CD4-positive, alpha-beta T cell treated with Interleukin-4 for 1 hour (primary cell): ENCODE data around the gene TRIM71.
"Not testable (repeated sequence)": the region's sequence is repeated elsewhere in the genome, so short reads cannot be mapped to it uniquely, and the experiment has no call there.

Experiments
- DNase-seq, 2 donors: peaks; one replicate each; pipeline ENCODE4 v3.0.0-alpha.2; 2020 to 2022

TRIM71 gene

DNA sequence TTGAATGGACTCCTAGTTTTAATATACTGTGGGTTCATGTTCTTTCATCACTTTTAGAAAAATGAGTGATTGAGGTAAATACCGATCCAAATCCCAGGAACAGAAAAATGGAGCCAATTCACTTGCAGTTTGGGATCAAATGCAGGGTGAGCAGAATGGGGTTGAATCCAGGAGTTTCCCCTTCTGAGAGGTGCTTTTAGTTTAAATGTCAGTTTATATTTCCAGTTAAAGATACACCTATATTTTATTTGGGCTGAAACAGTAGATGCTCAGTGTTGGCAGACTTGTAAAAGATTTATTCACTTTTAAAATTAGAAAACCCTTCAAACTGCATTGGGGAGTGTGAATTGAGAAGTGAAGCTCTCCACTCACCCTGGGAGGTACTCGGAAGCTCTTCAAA, 2.6 kb downstream of the TRIM71 start:
- no peak for DNase-seq

DNA sequence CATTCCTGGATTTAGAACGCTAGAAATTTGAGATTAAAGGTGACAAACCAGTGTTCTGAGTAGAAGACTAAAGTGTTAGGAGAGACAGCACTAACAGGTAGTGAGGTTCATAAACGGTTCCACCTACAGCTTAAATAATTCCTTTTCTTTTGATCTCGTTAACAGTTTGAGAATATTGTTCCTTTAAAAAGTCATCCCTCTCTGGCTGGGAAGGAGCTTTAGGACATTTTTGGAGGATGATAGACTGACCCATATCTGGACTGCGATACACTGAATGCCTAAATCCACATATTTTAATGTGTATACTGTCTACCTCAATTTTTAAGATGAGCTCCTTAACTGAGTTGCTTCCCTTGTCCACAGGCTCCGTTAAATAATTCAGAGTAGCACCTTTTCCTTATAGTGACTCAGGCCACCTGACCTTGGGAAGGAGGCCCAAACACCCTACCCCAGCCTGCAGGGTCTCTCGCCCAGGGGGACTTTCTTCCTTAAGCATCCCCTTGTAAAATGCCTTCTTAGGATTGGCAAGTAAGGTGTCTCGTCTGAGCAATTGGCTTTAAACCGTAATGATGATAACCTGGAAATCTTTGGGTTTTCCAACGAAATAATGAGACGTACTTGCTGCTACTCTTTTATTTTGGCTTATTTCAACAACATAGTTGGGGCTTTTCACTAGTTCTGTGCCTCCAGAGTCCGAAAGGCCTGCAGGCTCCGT, 3.3 kb downstream of the TRIM71 start:
- no peak for DNase-seq

DNA sequence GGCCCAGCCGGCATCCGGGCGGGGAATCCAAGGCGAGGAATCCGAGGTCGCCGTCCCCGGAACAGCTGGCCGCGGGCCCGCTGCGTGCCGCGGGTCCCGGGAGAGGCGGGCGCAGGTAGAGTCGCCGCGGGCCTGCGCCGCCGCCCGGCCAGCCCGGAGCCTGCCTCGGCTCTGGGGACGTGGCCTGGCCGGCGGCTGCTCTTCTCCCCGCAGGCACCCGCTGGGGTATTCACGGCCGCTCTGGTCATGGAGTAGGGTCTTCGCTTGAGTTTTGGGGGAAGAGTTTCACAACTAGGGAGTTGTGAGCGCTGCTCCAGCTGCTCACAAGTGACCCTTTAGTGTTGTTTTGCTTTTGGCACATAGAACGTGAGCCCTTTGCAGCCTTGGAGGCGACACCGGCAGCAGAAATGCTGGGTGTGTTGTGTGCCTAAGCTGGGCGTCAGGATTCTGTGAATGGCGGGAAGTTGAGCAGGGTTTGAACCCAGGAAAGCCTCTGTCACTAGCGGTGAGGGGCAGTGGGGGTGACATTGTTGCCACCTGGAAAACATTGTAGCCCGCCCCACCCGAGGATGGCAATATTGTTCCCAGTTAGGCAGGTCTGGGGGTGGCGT, 4.0 kb downstream of the TRIM71 start:
- no peak for DNase-seq

DNA sequence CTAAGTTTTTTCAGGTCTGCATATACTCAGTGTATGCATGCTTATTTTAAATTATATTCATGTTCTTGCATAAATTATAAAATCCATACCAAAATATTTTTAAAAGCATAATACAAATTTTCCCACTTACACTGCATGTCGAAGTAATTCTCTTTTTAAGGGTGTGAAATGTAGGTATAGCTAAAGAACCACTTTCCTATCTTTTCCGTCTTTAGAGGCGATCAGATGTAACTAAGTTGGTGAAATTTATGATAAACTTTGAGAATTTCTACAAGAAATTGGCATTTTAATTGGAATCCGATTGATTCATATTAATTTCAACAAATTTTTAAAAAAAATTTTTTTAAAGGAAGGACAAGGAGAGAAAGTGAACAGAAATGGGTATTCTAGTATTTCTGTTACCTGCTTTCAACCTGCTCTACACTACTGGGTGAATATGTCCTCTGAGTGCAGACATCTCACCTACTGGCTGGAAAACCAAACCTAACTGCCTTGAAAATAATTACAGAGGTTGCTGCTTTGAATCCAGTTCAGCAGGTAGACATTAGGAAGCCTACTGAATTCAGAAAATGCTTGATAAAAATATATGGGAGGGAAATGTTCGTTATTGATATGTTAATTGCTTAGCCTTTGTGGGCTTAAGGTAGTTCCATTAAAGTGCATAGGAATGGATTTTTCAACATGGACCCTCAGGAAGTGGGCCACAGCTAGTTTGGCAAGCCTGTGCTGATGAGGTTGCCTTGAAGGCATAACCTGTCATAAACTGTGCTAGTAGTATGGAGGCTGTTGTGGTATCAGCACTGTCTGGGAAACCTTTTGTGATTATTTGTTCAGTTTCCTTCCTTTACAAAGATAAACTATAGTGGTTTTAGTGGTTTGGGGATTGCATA, 5.1 kb downstream of the TRIM71 start:
- DNase-seq, result no peak

DNA sequence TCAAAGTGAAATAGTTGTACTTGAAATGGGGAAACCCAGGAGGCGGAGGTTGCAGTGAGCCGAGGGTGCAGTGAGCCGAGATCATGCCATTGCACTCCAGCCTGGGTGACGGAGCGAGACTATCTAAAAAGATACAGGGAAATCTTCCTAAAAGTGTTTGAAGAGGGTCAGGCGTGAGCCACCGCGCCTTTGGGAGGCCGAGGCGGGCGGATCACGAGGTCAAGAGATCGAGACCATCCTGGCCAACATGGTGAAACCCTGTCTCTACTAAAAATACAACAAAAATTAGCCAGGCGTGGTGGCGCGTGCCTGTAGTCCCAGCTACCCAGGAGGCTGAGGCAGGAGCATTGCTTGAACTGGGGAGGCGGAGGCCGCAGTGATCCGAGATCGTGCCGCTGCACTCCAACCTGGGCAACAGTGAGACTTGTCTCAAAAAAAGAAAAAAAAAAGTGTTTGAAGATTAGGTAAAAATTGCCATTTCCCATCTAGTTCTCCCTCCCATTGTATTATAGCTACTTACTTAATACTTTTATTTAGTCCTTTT, 5.9 kb downstream of the TRIM71 start:
- not testable (repeated sequence) for DNase-seq

DNA sequence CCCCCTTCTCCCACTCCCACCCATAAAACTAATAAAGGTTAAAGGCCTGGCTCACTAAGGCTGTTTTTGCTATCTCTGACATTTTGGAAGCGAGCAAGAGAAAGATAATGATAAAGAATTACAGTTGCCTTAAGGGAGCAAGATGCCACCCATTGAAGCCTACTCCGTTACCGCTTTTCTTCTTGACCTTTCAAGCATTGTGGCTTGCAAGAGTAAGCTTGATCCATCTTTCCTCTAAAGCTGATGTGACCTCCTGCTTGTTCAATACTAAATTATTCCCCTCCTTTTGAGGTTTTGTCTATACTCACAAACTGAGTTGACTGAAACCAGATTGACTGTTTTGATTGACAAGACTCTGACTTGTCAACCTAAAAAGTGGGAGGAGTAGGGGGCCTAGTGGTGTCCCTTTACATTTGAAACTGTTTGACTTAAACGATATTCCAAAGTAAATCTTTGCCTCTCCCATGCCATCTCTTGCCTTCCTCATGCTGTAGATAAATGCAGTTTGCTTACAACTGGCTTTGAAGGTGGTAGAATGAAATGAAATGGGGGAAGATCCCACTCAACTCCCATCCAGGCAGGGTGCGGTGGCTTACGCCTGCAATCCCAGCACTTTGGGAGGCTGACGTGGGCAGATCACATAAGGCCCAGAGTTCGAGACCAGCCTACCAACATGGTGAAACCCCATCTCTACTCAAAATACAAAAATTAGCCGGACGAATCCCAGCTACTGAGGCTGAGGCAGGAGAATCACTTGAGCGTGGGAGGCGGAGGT, 8.0 kb downstream of the TRIM71 start:
- no peak for DNase-seq

DNA sequence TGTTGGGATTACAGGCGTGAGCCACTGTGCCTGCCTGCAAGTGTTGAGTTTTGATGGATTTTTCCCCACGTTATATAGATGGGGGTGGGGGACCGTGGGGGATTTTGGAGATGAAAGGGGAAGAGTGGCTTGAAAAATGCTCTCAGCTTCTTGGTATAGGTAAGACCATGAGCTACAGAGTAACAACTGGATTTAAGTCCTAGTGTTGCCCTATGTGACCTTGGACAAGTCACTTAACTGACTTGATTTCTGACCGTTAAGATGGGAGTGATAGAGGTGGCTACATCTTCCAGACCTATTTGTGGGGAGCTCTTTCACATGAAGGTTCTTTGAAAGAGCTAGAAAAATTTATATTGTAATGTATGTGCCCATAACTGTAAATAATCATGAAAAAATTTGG, 13.3 kb downstream of the TRIM71 start:
- DNase-seq, result no peak

DNA sequence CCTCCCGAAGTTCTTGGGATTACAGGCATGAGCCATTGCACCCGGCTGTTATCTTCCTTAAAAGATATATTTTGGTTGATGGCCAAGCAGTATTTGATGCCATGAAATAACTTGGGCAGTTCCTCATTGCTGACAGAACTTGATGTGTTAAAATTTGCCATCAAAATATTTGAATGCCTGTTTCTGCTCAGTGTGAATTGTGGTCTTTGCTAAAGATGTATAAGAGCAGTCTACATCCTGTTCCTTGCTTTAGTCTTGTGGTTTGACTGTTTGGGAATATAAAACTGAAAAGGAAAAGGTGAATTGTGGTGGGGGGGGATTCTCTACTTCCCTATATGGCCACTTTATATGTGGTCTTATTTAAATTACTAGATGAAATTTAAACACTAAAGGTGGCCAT, 14.0 kb downstream of the TRIM71 start:
- no peak for DNase-seq

DNA sequence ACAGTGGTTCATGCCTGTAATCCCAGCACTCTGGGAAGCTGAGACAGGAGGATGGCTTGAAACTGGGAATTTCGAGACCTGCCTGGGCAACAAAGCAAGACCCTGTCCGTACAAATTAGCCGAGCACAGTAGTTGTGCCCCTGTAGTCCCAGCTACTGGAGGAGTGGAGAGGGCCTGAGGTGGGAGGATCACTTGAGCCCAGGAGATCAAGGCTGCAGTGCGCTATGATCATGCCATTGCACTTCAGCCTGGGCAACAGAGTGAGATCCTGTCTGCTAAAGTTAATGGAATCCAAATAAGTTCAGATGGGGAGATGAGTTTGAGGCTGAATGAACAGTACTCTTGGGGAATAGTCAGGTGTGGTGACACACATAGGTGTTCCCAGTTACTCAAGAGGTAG, 14.4 kb downstream of the TRIM71 start:
- no peak for DNase-seq

DNA sequence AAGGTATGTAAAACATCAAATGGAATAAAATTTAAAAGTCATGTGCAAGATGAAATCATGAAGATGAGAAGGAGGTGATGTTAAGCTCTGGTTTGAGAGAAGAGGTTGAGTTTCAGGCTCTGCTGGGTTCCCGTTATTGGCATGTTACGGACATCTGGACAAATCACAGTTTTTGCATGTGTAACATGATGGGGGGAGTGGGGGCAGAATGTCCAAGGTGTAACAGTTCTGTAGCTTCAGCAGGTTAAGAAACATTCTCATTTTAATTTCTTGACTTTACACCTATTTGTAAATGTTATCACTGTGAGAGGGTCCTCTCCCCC, 17.2 kb downstream of the TRIM71 start:
- no peak for DNase-seq

DNA sequence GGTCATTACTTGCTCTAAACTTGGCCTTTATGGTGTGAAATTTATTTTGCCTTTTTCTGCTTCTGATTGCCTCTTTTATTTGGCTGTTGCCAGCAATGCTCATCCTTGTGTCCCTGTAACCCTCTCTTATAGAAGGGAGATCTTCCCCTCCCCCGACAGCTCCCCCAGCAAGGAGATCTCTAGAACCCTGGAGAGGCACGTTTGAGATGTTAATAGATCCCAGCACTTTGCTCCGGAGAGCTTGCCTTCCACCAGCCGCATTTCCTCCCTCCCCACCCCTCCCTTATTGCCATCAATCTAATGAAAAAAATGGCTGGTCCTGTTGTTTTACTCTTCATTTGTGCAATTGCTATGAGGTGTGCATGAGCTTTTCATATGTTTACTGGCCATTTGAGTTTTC, 18.2 kb downstream of the TRIM71 start:
- DNase-seq, result no peak

DNA sequence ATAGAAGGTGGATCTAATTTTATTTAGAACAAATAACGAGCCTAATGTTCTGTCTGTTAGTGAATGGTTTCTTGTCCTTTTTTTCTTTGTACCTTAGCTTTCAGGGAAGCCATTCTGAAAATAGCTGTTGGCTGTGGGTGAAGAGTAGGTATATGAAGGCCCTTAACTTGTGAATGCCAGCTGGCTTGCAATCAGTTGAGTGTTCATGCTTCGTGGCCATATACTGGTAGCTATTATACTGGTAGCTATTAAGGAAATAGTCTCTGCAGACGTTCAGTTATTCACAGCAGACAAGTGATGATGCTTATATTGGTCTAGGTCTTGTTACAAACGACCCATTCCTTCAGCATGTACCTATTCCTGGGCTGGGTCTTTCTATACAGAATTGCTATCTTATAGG, 18.8 kb downstream of the TRIM71 start:
- DNase-seq, result no peak

DNA sequence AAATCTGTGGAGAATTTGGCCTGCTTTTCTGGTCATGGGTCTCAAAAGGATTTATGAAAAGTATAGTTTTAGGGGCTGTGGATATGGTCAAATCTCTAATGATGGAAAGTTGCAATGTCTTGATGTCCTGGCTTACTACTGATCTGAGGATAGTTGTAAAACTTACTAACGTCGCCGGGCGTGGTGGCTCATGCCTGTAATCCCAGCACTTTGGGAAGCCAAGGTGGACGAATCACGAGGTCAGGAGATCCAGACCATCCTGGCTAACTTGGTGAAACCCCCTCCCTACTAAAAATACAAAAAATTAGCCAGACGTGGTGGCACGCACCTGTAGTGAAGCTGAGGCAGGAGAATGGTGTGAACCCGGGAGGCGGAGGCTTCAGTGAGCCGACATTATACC, 19.6 kb downstream of the TRIM71 start:
- DNase-seq, result no peak

DNA sequence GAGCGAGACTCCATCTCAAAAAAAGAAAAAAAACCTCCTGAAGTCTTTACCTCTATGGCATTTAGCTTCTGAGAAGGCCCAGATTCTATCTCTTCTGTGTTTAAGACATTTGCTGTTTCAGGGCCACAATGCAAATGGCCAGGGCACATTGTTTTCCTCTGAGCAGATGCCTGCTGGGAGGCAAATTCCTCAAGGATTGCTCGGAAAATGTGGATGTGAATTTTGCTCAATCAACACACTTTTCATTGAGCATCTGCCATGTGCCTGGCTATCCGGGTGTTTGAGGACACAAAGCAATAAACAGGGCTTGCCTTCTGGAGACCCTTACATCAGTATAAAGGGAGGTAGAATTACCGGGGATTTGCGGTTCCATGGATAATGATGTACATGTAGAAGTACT, 20.0 kb downstream of the TRIM71 start:
- no peak for DNase-seq

DNA sequence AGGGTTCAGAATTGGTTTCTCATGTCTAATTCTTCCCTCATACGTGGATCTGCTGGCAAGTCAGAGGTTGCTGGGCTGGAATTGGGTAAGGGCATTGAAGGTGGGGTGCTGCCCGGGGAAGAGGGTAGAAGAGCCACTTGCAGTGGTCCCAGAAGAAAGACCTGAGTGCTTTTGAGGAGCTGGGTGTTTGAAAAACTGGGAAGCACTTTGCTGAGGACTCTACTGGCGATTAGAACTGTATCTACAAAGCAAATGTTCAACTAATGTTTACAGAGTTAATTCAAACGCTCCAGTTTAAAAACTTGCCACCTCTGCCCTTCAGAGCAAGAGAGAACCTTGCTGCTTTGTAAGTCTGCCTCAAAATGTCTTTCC, 21.9 kb downstream of the TRIM71 start:
- DNase-seq, result no peak

DNA sequence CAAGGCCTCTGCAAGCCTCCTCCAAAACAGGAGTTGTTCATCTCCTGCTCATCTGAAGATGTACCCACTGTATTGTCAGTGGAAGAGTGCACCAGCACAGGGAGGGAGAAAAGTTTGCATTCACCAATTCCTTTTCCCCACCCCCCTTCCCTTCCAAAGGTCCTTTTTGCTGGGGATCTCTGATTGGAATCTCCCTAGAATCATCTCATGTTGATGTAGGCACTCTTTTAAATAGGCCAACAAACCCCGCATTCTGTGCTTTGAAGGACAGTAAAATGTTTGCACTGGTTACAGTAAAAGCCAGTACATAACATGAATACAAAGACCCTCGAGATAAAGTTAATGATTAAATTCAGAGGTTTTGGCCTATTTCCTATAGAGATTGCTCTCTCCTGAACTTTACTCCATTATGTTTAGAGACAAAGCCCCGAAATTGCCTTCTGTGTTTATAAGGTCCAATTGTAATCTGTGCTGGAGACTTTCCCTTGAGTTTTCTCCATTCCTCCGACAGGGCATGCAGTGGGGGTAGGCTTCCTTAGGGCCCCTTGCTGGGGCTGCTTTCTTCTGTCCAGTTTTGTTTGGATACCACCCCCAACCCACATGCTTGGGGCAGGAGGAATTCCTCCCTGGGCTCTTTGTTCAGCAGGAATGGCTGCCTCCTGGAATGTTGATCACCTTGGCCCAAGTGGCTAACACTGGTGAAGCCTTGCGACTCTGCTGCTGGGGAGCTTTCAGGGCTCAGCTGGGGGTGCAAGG, 22.5 kb downstream of the TRIM71 start:
- no peak for DNase-seq

DNA sequence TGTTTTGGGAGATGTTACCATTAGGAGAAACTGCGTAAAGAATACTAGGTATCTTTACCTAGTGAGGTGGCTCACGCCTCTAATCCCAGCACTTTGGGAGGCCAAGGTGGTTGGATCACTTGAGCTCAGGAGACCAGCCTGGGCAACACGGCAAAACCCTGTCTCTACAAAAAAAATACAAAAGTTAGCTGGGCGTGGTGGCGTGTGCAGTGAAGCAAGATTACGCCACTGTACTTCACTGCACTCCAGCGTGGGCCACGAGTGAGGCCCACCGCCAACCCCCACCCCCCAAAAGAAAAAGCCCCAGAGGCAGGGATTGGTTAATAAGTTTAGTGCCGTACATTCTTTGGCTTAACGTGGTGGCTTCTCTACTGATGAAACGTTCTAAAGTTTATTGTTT, 23.5 kb downstream of the TRIM71 start:
- no peak for DNase-seq

DNA sequence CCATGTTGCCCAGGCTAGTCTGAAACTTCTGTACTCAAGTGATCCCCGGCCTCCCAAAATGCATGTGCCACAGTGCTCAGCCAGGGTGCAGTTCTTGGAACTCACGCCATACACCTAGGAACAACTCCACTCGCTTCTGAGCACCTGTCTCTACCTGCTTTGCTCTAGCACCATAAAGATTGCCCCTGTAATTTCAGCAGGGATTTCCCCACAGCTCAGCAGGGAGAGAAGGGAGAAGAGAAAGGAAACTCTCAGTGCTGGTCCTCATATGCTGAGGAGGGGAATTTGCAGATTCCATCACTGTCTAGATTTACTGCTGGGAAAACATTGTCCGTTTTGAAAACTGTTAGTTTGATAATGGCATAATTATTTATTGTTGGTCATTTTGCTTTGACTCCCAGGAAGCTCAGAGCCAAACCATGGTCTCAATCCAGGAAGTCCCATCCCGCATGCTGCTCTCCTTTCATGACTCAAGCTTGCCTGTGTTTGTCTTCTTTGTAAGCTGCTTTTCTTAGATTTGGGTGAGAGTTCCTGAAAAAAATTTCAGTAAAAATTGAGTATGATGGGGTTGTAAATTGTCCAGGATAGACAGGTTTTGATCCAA, 24.2 kb downstream of the TRIM71 start:
- DNase-seq, result no peak

DNA sequence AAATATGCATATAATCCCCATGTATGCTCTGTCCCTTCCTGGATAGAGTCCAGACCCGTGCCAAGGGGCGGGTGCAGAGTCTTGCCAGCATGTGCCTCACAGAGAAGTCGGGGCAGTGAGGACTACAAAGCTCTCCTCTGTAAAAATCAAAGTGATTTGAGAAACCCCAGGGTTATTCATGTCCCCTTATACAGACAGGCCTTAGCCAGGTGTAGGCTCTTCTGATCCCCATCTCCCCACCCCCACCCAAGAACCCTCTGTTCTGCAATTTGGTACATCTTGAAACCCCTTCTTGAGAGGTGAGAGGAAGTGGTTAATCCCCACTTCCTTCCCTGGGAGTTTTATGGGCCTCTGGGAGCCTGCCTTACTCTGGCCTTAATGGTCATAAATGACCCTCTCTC, 24.7 kb downstream of the TRIM71 start:
- no peak for DNase-seq

DNA sequence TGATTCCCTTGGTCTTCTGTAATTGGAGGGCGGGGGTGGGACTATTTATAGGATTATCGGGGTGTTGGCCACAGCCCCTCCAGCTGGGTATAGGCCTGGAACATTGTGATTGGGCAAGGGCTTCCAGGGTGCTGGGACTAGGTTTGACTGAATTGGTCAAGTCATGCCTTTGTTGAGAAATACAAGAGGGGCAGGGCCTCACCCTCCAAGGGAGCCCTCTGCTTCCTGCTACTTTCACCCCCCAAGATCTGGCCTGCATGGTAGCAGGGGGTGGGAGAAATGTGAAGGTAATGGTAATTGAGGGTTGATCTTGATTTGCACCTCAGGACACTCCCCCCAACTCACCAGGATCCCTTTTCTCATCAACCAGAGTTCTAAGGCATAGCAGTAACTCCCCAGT, 25.2 kb downstream of the TRIM71 start:
- DNase-seq, result no peak

DNA sequence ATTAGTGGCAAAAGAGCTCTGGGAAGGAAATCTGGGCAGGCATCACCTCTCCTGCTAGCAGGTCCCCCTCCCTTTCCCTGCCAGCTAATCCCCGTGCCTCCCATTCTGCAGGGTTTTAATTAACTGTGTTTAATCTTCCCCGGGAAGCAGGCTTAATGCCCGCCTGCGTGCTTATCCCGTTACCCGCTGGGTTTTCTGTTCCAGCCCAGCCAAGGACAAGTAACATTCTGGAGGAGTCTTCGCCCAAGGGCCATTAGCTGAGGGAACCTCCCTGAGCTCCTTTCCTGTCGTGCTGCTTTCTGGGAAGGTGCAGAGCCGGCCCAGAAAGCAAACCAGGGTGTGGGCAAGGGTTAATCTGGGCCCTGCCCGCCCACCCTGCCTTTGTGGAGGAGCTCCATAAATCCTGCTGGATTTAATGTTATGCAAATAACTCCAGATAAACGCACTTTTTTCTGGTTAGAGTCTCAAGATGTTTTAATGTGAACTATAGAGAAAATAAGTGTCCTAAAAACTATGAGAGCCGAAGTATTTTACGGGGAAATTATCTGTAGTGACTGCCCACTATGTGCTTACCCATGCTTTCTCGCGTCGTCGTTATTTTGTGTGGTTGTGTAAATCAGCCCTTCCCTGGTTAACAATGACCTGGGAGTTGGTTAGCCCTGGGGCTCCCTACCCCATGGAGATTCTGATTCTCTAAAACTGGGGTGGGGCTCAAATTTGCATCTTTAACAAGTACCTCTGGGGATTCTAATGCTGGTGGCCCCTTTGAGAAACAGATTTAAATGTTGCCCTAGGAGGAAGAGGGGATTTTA, 25.9 kb downstream of the TRIM71 start:
- DNase-seq, result no peak
